GM12878 (cell line): Measurements from ENCODE around the gene DAAM2. TPM values are rescaled to one million over a fixed set of nuclear protein-coding genes. Genes with fewer than 3 reads are reported as not detected.

Source experiments
- ATAC-seq: fragments of 200-7000 bp; cut with Tn5 transposase; 3 replicates; pipeline ENCODE4 v1.9.1; 2020; ENCODE audit warnings: mild to moderate bottlenecking, moderate library complexity
- BruUV-seq: library from RNA; stranded (reverse); fragments of 400-500 nt; replicated peaks from 2 replicates; lab custom pipeline; 2021; lab: Mats Ljungman, UMichigan
- CTCF ChIA-PET: fragments of 300-600 bp; sonication (Branson Sonifier 250); formaldehyde crosslinking; extraction: SDS; loops from one replicate; lab custom pipeline; 2021; ENCODE audit warnings: inconsistent platforms; lab: Yijun Ruan, JAX
- POLR2A ChIA-PET: fragments of 350-600 bp; formaldehyde crosslinking; extraction: SDS; loops from one replicate; lab custom pipeline; 2021; ENCODE audit warnings: inconsistent platforms; lab: Charles Lee
- RAD21 ChIA-PET: fragments of 300-600 bp; sonication (Branson Sonifier 250); formaldehyde crosslinking; loops from one replicate; lab custom pipeline; 2023; ENCODE audit warnings: antibody characterized with exemption; ENCODE audit not compliant: unreplicated experiment; lab: Charles Lee
- SMC1A ChIA-PET: fragments of 300-600 bp; sonication (Branson Sonifier 250); formaldehyde crosslinking; loops from one replicate; lab custom pipeline; 2023; ENCODE audit not compliant: unreplicated experiment, uncharacterized antibody; lab: Charles Lee
- DNase-seq: peaks from one replicate; pipeline ENCODE4 v3.0.0-alpha.2; 2011; ENCODE audit warnings: low read depth, low spot score
- FAIRE-seq: peaks from 3 replicates; lab custom pipeline; 2011; peaks lifted over from hg19 to GRCh38; lab: Jason Lieb, UNC
- H2AFZ ChIP-seq: 2 replicates; pipeline ENCODE4 v1.6.0; 2011; ENCODE audit warnings: low read depth, low read length, control low read depth; ENCODE audit not compliant: control insufficient read depth
- H3K27ac ChIP-seq: 2 replicates; pipeline ENCODE4 v1.5.1; 2011; ENCODE audit warnings: control low read depth; ENCODE audit not compliant: control insufficient read depth, insufficient read depth
- H3K27me3 ChIP-seq, 2 experiments: replicated peaks in 1 of 2; 2 replicates each; pipeline versions ENCODE4 v1.6.0 to v1.6.1; 2011; ENCODE audit warnings: low read length in 1 of 2; ENCODE audit not compliant: control insufficient read depth in 2 of 2, insufficient read depth in 2 of 2
- H3K36me3 ChIP-seq, 2 experiments: 2 replicates each; pipeline ENCODE4 v1.5.1; 2011; ENCODE audit warnings: low read length in 1 of 2; ENCODE audit not compliant: control insufficient read depth in 2 of 2, insufficient read depth in 2 of 2
- H3K4me1 ChIP-seq: 2 replicates; pipeline ENCODE4 v1.6.1; 2011; ENCODE audit warnings: mild to moderate bottlenecking, low read length, moderate library complexity, mixed read lengths; ENCODE audit not compliant: control insufficient read depth, insufficient read depth
- H3K4me2 ChIP-seq: 2 replicates; pipeline ENCODE4 v1.6.0; 2011; ENCODE audit warnings: control low read depth; ENCODE audit not compliant: control insufficient read depth, insufficient read depth
- H3K4me3 ChIP-seq: fragments of 200-600 bp; sonication (generic); 2 replicates; pipeline ENCODE4 v1.5.1; 2016
- H3K79me2 ChIP-seq: 2 replicates; pipeline ENCODE4 v1.6.0; 2011; ENCODE audit warnings: low read length; ENCODE audit not compliant: control insufficient read depth, insufficient read depth
- H3K9ac ChIP-seq: 2 replicates; pipeline ENCODE4 v1.8.0; 2011; ENCODE audit warnings: low read length, control low read depth, mixed read lengths; ENCODE audit not compliant: control insufficient read depth, insufficient read depth
- H3K9me3 ChIP-seq: replicated peaks from 3 replicates; pipeline ENCODE4 v1.5.1; 2011; ENCODE audit warnings: mild to moderate bottlenecking, low read length; ENCODE audit not compliant: control insufficient read depth, insufficient read depth
- H4K20me1 ChIP-seq: 2 replicates; pipeline ENCODE4 v1.6.0; 2011; ENCODE audit not compliant: control insufficient read depth, insufficient read depth
- CBFB ChIP-seq: IDR thresholded peaks from 2 replicates; pipeline ENCODE4 v1.6.1; 2016; ENCODE audit warnings: antibody characterized with exemption, low read depth
- CHD4 ChIP-seq: fragments of 200-600 bp; sonication (generic); IDR thresholded peaks from 2 replicates; pipeline ENCODE4 v1.6.1; 2016; ENCODE audit warnings: mild to moderate bottlenecking
- CREM ChIP-seq: IDR thresholded peaks from 2 replicates; pipeline ENCODE4 v1.6.1; 2014; ENCODE audit warnings: antibody characterized with exemption, low read depth
- EP300 ChIP-seq, 2 experiments: fragments of 150-350 bp in 1 of 2; IDR thresholded peaks; 2 replicates each; pipeline ENCODE4 v1.6.1; 2011 to 2012; ENCODE audit warnings: low read depth in 2 of 2, low read length in 2 of 2, borderline replicate concordance in 1 of 2, improper control_type of control experiment in 1 of 2, inconsistent platforms in 1 of 2; ENCODE audit not compliant: control insufficient read depth in 1 of 2
- HCFC1 ChIP-seq: fragments of 150-350 bp; IDR thresholded peaks from 2 replicates; pipeline ENCODE4 v1.6.1; 2014; ENCODE audit warnings: low read length
- KLF5 ChIP-seq: fragments of 450-650 bp; IDR thresholded peaks from 2 replicates; pipeline ENCODE4 v1.6.1; 2014; ENCODE audit warnings: mild to moderate bottlenecking; ENCODE audit not compliant: partially characterized antibody
- NR2C1 ChIP-seq: fragments of 450-650 bp; IDR thresholded peaks from 2 replicates; pipeline ENCODE4 v1.6.1; 2017; ENCODE audit warnings: antibody characterized with exemption, mild to moderate bottlenecking, moderate library complexity
- PML ChIP-seq: IDR thresholded peaks from 2 replicates; pipeline ENCODE4 v1.6.1; 2012; ENCODE audit warnings: low read length, inconsistent platforms
- POLR2AphosphoS5 ChIP-seq: IDR thresholded peaks from 2 replicates; pipeline ENCODE4 v1.6.1; 2011; ENCODE audit warnings: mild to moderate bottlenecking, low read length, inconsistent platforms
- RAD51 ChIP-seq: fragments of 450-650 bp; IDR thresholded peaks from 2 replicates; pipeline ENCODE4 v1.6.1; 2016; ENCODE audit warnings: moderate library complexity, mild to moderate bottlenecking, inconsistent platforms
- RCOR1 ChIP-seq: conservative IDR thresholded peaks from 2 replicates; pipeline ENCODE4 v1.6.1; 2012; ENCODE audit warnings: low read depth, low read length, improper control_type of control experiment
- SUPT20H ChIP-seq: IDR thresholded peaks from 2 replicates; pipeline ENCODE4 v1.6.1; 2011; ENCODE audit warnings: low read depth, mild to moderate bottlenecking, low read length, moderate library complexity, borderline replicate concordance; ENCODE audit not compliant: control insufficient read depth
- ZNF207 ChIP-seq: fragments of 450-650 bp; IDR thresholded peaks from 2 replicates; pipeline ENCODE4 v1.6.1; 2014; ENCODE audit warnings: antibody characterized with exemption, mild to moderate bottlenecking, borderline replicate concordance
- WGBS: methylation state at CpG from one replicate; pipeline ENCODE4 v1.1.6; 2016; ENCODE audit warnings: low lambda C conversion rate; ENCODE audit not compliant: insufficient replicate concordance, insufficient coverage; ENCODE audit errors: missing lambda C conversion rate; 5-methylcytosine and 5-hydroxymethylcytosine counted together
- in situ Hi-C: fragments of 300-500 bp; cut with MboI; formaldehyde crosslinking; loops from 9 replicates; pipeline ENCODE4 v1.14.3; 2018; ENCODE audit warnings: mixed read lengths
- intact Hi-C: fragments of 100-400 bp; cut with micrococcal nuclease; formaldehyde crosslinking; loops from one replicate; pipeline ENCODE4 v1.14.2; 2022; ENCODE audit not compliant: unreplicated experiment
- polyA plus RNA-seq, 11 experiments: library from polyadenylated mRNA; depleted of rRNA in 4 of 11; unstranded in 6 of 11; stranded (reverse) in 5 of 11; fragments of >200 nt; fragmentation: Nextera tagmentation in 4 of 11; fragmentation: Illumina TruSeq in 1 of 11; extraction: Ambion mirVana in 4 of 11; extraction: Trizol in 1 of 11; gene quantifications; 1 replicate in 1 of 11; 2 replicates in 10 of 11; pipeline versions ENCODE4 v1.2.1 to v1.2.3, GENCODE V29; 2011 to 2016; ENCODE audit warnings: inconsistent platforms in 2 of 11, missing spikeins in 2 of 11, low read depth in 1 of 11
- total RNA-seq, 4 experiments: library from RNA; depleted of rRNA in 3 of 4; stranded (reverse); fragments of >200 nt in 3 of 4; fragmentation: Illumina TruSeq in 1 of 4; extraction: Trizol in 1 of 4; gene quantifications; 2 replicates each; pipeline versions ENCODE4 v1.2.1 to v1.2.3, GENCODE V29; 2013 to 2021
- TF ChIP-seq, protein P1 (sequence below): fragments of 450-650 bp; IDR thresholded peaks from 2 replicates; pipeline ENCODE4 v1.6.1; 2018; ENCODE audit warnings: borderline replicate concordance, mild to moderate bottlenecking; ENCODE audit not compliant: partially characterized antibody

The DAAM2 gene
- total and polyA plus RNA-seq, 10 of the 15 experiments (the other 5 are each of a cell fraction or from before 2014, with no cell fraction given), result 0.05 to 0.22 TPM; not detected in 8

DNA sequence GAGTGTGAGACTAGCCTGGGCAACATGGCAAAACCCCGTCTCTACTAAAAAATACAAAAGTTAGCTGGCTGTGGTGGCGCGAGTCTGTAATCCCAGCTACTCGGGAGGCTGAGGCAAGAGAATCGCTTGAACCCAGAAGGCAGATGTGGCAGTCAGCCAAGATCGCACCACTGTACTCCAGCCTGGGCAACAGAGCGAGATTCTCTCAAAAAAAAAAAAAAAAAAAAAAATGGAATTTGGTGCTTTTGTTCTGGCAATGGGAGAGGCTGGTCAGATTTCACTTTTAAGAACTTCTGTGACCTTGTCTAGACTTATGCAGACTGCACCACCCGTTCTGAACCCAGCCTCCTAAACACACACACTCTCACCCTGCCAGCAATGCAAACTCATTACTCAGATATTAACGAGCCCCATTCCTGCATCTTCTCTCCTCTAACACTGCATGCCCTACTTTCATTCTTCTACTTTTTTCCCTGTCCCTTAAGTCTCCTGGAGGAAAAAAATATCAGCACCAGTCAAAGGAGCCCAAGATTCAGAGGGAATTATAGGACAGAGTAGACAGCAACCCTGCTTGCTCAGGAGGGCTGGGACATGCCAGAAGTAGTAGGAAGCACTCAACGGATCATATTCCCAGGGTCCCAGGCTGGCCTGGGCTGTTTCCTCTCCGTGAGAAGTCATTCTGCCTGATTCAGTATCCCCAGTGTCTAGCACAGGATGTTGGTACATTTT, 137.7 kb downstream of the DAAM2 start:
- Histone ChIP-seq H3K36me3 (no peaks in the 10 kb centered on the region), H3K4me3 (no peak overlapping the region), H3K4me2 (no peak overlapping the region), H3K79me2 (no peaks in the 10 kb centered on the region), H4K20me1 (no peaks in the 10 kb centered on the region), H3K9ac (no peak overlapping the region), H3K9me3 (no peaks in the 10 kb centered on the region), H3K27ac (no peak overlapping the region), H3K27me3 (peaks cover 0 to 3% of the 10 kb centered on the region in 2 experiments; a peak in 1 of 4 replicates), H2AFZ (no peak overlapping the region), H3K4me1 (no peaks in the 10 kb centered on the region)
- ChIA-PET RAD21 (no interaction called here), SMC1A (no interaction called here), CTCF (no interaction called here), POLR2A (no interaction called here)
- 20% methylated on average over 10 of the region's 11 CpGs for WGBS
- no TSS peak for BruUV-seq
- no peak for ATAC-seq
- no peak for FAIRE-seq
- TF ChIP-seq NR2C1 (no peak), RCOR1 (no peak), CREM (no peak), POLR2AphosphoS5 (no peak), CBFB (no peak), ZNF207 (no peak), KLF5 (no peak), PML (no peak), CHD4 (no peak), EP300 (IDR thresholded peaks at IDR 0.05; ENCODE audit: borderline replicate concordance in 1 of 2, control insufficient read depth in 1 of 2, low read depth in 2 of 2, low read length in 2 of 2) (no peak), RAD51 (no peak), SUPT20H (no peak), HCFC1 (no peak)
- TF ChIP-seq, protein P1, sequence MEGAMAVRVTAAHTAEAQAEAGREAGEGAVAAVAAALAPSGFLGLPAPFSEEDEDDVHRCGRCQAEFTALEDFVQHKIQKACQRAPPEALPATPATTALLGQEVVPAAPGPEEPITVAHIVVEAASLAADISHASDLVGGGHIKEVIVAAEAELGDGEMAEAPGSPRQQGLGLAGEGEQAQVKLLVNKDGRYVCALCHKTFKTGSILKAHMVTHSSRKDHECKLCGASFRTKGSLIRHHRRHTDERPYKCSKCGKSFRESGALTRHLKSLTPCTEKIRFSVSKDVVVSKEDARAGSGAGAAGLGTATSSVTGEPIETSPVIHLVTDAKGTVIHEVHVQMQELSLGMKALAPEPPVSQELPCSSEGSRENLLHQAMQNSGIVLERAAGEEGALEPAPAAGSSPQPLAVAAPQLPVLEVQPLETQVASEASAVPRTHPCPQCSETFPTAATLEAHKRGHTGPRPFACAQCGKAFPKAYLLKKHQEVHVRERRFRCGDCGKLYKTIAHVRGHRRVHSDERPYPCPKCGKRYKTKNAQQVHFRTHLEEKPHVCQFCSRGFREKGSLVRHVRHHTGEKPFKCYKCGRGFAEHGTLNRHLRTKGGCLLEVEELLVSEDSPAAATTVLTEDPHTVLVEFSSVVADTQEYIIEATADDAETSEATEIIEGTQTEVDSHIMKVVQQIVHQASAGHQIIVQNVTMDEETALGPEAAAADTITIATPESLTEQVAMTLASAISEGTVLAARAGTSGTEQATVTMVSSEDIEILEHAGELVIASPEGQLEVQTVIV, result no peak
- in situ Hi-C loops, result no loop called here
- DNase-seq, result no peak
- intact Hi-C loops, result no loop called here
